NCI-H2196 (cell line): ENCODE data around the gene F10.

Experiments used
- DNase-seq: peaks from one replicate; lab custom pipeline; 2025; ENCODE audit not compliant: unreplicated experiment; lab: John Stamatoyannopoulos, UW

Gene F10

GRCh38 chr13:113115363-113116205, 7.0 kb upstream of the F10 start:
- no peak for DNase-seq

- no peak for DNase-seq
Measured at GRCh38 chr13:113116206-113116800, 6.3 kb upstream of the F10 start.

DNA sequence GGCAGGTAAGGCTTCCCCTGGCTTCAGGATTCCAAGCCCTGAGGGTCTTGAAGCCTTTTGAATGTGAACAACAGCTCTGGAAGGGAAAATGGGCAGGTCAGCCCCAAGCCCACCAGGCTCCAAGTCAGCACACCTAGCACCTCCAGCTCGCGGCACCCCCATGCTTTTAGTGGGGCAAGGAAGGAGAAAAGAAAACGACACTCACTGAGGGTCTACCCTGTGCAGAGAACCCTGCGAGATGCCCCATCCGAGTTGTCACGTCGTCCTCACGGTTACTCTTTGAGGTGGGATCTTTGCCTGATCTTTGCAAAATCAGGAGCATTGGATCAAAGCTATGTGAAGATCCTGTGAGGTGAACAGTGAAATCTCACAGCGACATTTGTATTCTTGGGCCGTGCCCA, 5.7 kb upstream of the F10 start:
- no peak for DNase-seq

DNA sequence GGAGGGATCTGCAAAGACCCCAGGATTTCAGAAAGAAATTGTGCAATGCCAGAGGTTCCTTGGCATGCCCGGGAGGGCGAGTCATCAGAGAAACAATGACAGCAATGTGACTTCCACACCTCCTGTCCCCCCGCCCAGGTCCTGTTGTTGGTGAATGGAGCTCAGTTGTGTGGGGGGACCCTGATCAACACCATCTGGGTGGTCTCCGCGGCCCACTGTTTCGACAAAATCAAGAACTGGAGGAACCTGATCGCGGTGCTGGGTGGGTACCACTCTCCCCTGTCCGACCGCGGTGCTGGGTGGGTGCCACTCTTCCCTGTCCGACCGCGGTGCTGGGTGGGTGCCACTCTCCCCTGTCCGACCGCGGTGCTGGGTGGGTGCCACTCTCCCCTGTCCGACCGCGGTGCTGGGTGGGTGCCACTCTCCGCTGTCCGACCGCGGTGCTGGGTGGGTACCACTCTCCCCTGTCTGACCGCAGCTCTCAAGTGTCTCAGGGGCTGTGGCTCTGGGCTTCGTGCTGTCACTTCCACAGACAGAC, 5.2 kb upstream of the F10 start:
- no peak for DNase-seq

GRCh38 chr13:113117911-113118260, 4.7 kb upstream of the F10 start:
- DNase-seq, result no peak

GRCh38 chr13:113118261-113119021, 4.2 kb upstream of the F10 start:
- no peak for DNase-seq

GRCh38 chr13:113119166-113119821, 3.3 kb upstream of the F10 start:
- no peak for DNase-seq

GRCh38 chr13:113119822-113120189, 2.8 kb upstream of the F10 start:
- no peak for DNase-seq

DNA sequence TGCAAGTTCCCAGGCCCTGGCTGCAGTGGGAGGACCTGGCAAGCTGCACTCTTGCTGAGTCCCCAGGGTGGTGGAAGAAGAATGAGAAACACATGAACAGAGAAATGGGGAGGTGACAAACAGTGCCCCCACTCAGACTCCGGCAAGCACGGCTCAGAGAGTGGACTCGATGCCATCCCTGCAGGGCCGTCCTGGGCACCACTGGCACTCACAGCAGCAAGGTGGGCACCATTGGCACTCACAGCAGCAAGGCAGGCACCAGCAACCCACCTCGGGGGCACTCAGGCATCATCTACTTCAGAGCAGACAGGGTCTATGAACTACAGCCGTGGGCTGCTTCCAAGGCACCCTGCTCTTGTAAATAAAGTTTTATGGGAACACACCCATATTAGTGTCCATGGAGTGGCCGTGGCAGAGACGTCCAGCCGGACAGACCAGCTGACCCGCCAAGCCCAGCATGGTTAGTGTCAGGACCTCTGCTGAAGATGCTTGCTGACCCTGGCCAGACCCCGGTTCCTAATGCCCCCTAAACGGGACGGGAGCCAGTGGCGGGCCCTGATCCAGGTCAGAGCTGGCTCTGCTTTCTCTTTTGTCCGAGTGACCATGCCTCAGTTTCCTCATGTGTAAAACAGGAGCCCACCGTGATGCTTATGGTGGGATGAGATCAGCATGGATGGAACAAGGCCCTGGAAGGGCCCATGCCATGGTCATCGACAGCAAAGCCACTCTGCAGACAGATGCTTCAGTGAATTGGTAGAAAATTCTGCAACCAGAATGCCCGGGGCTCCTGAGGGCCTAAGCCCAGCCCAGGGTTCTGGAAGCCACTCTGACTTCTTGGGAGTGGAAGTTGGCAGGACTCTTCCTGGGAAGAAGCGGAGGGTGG, 2.1 kb upstream of the F10 start:
- no peak for DNase-seq

DNA sequence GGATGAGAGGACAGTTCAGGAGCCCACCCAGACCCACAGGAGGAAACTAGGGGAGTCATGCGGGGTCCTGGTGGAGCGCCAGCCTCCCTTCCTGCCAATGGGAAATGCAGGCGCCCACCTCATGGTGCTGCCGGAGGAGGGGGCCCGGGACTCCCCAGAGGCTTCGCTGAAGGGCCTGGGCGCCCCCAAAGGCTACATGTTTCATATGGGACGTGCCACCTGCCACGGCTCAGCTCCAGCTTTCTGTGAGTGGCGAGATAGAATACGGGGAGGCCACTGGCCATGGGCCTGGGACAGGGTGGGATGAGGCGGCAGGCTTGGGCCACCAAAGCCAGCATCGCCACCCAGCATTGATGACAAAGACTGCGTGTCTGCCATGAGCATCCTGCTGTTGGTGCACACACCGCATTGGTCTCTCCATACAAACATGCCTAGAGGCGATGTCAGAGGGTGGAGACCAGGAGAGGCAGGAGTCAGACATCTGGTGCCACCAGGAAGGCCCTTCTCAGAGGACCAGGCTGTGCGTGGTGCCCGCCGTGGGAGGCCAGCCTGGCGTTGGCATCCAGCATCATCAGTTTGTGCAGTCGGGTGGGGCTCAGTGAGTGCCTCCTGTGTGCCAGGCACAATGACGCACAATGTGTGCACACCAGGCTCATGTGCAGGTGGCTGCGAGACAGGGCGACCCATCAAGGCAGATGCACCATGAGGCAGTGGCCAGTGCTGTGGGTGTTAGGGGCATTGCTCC, 1.2 kb upstream of the F10 start:
- no peak for DNase-seq

- DNase-seq, result no peak
Measured at GRCh38 chr13:113121928-113122471, 599 bp upstream of the F10 start.

DNA sequence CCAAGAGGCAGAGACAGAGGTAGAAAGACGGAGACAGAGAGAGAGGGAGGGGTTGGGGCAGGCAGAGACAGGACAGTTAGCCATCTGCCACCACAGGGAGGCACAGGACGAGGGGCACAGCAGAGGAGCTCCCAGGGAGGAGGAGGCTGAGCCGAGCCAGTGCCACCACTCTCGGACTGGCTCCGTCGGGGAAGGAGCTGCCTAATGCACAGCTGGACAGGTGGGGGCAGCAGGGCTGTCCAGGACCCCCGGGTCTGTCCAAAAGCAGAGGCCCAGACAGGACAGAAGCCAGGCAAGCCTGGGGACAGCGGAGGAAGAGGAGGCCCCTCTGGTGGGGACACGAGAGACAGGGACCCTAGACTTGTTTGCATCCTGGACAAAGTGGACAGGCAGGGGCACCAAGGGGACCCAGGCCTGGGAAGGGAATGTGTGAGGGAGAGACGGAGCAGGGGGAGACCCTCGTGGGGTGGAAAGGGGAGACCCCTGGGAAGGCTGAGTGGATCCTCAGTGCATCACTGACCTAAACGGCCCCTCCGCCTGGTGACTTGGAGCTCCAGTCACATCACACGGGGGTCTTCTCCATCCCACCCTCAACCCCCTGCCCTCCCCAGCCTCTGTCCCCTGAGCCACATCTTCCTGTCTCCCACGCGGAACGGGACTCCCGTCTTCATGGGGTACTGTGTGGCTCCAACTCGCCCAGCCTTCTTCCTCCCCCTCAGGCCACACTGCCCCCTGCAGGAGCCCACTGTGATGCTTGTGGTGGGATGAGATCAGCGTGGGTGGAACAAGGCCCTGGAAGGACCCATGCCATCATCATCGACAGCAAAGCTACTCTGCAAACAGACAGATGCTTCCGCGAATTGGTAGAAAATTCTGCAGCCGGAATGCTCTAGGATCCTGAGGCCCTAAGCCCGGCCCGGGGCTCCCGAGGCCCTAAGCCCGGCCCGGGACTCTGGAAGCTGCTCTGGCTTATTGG, 915 bp downstream of the F10 start:
- DNase-seq, result no peak

DNA sequence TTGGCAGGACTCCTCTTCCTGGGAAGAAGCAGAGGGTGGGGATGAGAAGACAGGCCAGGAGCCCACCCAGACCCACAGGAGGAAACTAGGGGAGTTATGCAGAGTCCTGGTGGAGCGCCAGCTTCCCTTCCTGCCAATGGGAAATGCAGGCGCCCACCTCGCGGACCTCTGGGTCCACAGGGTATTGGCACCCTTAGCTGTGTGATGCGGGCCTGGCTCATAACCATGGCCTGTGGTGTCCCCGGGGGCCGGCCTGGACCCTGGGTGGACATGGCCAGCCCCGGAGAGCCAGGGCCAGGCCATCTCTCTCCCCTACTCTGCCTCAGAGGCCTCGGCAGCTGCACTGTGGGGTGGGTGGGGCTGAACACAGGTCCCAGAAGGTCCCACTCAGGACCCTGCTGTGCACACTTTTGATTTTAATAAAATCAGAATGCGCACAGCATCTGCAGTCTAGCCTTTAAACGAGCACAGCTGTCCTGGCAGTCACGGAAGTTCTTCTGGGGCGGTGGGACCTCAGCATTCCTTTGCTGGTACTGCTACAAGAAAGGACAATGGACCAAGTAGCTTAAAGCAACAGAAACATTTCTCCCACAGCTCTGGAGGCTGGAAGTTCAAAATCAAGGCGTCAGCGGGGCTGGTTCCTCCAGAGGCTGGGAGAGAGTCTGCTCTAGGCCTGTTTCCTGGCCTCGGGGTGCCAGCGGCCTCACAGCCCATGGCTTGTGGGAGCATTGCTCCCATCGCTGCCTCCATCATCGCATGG, 1.8 kb downstream of the F10 start:
- no peak for DNase-seq

GRCh38 chr13:113125506-113126264, 3.1 kb downstream of the F10 start:
- no peak for DNase-seq

DNA sequence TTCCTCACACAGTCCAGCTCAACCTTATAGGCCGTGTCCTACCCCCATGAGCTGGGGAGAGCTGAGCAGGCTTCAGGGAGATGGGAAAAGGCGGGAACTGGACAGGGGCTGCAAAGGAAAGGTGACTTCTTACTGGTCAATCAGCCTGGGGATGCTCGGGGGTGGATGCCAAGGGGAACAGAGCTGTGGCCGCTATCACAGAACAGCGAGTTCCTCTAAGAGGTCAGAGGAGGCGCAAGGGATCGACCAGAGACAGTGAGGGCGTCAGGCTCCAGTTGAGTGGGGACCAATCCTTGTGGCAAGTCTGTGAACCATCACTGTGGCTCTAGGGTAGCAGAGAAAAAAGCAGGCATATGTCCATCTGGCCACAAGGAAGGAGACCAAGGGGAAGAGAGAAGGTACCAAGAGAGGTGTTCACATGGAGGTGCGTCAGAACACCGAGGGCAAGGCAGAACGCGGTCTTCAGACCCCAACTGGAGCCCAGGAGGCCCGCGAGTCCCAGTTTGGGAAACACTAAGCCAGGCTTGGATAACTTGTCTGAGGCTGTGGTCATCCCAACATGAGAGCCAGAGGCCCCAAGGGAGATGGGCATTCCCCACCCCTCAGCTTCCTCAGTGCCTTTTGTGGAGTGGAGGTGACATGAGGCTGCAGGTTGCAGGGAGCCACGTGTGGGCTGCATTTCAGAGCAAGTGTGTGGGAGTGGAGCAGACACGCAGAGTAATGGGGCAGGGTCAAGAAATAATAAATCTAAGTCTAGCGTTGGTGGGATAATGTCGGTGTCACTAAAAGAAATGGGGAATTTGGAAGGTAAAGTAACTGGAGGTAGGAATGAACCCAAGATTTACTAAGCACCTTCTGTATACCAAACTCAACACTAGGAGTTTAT, 3.9 kb downstream of the F10 start:
- DNase-seq, result no peak

- no peak for DNase-seq
Measured at GRCh38 chr13:113129480-113129879, 6.9 kb downstream of the F10 start.
